NT2/D1 (cell line): ENCODE measurements around the gene IYD.

Experiments
- SUZ12 ChIP-seq: IDR thresholded peaks from 2 replicates; pipeline ENCODE4 v1.6.1; 2011; ENCODE audit not compliant: insufficient read length, insufficient read depth; ENCODE audit errors: extremely low read depth
- YY1 ChIP-seq: IDR thresholded peaks from 2 replicates; pipeline ENCODE4 v1.6.1; 2011; ENCODE audit not compliant: insufficient read length, insufficient read depth

DNA sequence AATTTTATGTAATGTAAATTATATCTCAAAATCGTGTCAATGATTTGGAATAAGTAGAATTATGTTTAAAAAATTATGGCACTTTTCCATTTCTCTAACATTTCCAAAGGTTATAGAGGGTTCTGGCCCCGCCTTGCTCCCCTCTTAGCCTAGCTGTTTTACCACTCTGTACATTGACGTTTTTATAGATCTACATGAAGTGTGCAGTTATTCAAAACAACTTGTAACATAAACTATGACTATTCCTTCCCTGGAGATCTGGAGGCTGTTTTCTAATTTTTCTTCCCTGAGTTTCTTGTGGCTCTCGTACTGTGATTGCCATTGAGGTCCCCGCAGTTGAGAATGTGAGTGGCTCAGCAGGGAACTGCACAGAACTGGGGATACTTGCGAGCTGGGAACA, 48.4 kb downstream of the IYD start:
- no peak for TF ChIP-seq YY1
- no peak for TF ChIP-seq SUZ12
